Measurements from ENCODE around the gene FAM8A1. TPM values are rescaled to one million over a fixed set of nuclear protein-coding genes. Genes with fewer than 3 reads are reported as not detected.
"Not testable (repeated sequence)": the region's sequence is repeated elsewhere in the genome, so short reads cannot be mapped to it uniquely, and the experiment has no call there.

FAM8A1 gene
- total and polyA plus RNA-seq, 5 donors = 12.8 to 21.5 (median 21.2) TPM

DNA sequence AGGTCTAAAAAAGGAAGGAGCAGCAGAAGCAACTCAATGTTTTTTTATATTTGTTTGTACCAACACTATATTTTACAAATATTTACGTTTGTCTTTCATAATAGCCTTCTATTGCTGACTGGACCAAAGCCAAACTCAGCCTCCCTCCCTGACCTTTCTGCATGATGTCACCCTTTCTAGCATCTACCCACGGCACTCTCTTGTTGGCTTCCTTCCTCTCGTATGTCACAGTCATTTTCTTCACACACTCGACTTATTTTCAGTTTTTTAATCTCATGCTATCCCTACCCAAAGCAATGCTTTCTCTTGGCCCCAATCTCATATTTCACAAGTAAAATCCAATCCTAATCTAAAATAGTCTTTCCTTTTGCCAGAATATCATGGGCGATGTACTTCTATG, 16.3 kb upstream of the FAM8A1 start:
- 7% methylated on average over 5 of the region's 5 CpGs for WGBS
- Histone ChIP-seq H3K4me1 (ENCODE audit: control insufficient read depth, insufficient read depth, low read length) (peaks cover 2% of the 10 kb centered on the region), H3K27ac (ENCODE audit: low read length) (peak overlapping the region; percentile 74), H3K4me3 (ENCODE audit: low read length) (no peak overlapping the region), H3K9me3 (ENCODE audit: control insufficient read depth, low read length) (no peaks in the 10 kb centered on the region), H3K27me3 (ENCODE audit: control insufficient read depth, insufficient read depth) (no peaks in the 10 kb centered on the region)
- intact Hi-C loops (cut with DNase I) = loop anchor here (5.0 kb wide), 1 partner anchor 427 kb away; no protein-coding TSS in a partner anchor
- DNase-seq = no peak
- ATAC-seq = peak; percentile 36 to 47

DNA sequence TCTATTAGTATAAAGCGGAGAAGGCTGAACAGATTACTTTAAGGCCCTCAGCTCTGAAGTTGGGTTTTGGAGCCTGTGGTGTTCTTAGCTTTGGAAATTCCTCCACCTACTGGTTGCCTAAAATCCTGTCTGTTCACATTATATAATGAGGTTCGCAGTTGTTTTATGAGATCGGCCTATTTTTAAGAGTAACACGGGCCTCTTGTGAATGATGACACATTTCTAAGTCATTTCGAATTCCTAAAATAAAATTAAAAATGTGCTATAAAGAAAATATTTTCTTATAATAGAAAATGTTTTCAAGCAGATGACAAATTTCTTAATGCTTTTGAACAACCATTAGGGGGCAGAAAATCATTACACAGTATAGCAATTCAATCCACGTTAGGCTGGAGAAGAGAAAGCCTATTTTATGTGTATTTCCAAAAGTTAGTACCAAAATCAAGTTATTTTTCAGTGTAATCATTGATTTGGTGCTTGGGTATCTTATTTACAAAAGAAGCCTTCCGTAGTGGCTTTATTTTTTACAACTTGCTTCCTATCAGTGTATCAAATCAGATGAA, 15.8 kb upstream of the FAM8A1 start:
- ATAC-seq = peak; percentile 86 to 87
- WGBS = 6% methylated on average over 7 of the region's 7 CpGs
- no peak overlapping the region for H3K27ac ChIP-seq (ENCODE audit: low read length)
- H3K27me3 ChIP-seq (ENCODE audit: control insufficient read depth, insufficient read depth) = no peaks in the 10 kb centered on the region
- intact Hi-C loops (cut with DNase I) = loop anchor here (5.0 kb wide), 1 partner anchor 427 kb away; no protein-coding TSS in a partner anchor
- H3K4me3 ChIP-seq (ENCODE audit: low read length) = no peak overlapping the region
- H3K9me3 ChIP-seq (ENCODE audit: control insufficient read depth, low read length) = no peaks in the 10 kb centered on the region
- DNase-seq = no peak
- H3K4me1 ChIP-seq (ENCODE audit: control insufficient read depth, insufficient read depth, low read length) = peaks cover 2% of the 10 kb centered on the region

DNA sequence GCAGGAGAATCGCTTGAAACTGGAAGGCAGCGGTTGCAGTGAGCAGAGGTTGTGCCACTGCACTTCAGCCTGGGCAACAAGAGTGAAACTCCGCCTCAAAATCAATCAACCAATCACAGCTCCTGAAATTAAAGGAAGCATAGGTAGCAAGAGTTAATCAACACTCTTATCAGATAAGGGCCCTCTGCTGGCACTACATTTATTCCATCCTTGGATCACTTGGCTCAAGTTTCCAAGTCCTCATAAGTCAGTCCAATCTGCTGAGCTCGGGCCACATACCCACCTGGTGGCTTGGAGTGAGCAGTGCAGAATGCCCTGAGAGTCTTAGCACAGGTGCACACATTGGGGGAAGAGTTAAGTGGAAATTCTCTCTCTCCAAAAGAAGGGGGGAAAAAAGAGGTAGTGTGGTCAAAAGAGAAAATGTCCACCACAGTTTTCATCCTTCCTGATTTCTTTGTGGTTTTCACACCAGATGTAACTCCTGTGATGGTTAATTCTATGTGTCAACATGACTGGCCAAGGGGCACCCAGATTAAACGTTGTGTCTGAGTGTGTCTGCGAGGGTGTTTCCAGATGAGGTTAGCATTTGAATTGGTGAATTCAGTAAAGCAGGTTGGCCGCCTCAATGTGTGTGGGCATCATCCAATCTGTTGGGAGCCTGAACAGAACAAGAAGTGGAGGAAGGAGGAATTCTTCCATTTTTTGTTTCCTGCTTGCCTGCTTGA, 14.2 kb upstream of the FAM8A1 start:
- ATAC-seq (no peak), DNase-seq (no peak)
- no peak overlapping the region for H3K4me3 ChIP-seq (ENCODE audit: low read length)
- H3K27me3 ChIP-seq (ENCODE audit: control insufficient read depth, insufficient read depth) = no peaks in the 10 kb centered on the region
- no peak overlapping the region for H3K27ac ChIP-seq (ENCODE audit: low read length)
- intact Hi-C loops (cut with DNase I) = no loop called here
- peaks cover 2% of the 10 kb centered on the region for H3K4me1 ChIP-seq (ENCODE audit: control insufficient read depth, insufficient read depth, low read length)
- WGBS = 76% methylated on average over 7 of the region's 7 CpGs
- H3K9me3 ChIP-seq (ENCODE audit: control insufficient read depth, low read length) = no peaks in the 10 kb centered on the region

DNA sequence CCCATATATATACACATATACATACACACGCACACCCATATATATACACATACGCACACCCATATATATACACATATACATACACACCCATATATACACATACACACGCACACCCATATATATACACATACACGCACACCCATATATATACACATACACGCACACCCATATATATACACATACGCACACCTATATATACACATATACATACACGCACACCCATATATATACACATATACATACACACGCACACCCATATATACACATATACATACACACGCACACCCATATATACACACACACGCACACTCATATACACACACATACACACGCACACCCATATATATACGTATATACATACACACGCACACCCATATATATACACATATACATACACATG, 13.5 kb upstream of the FAM8A1 start:
- ATAC-seq; H3K4me1 ChIP-seq (ENCODE audit: control insufficient read depth, insufficient read depth, low read length); H3K9me3 ChIP-seq (ENCODE audit: control insufficient read depth, low read length); H3K27me3 ChIP-seq (ENCODE audit: control insufficient read depth, insufficient read depth); H3K27ac ChIP-seq (ENCODE audit: low read length); H3K4me3 ChIP-seq (ENCODE audit: low read length); intact Hi-C loops (cut with DNase I); DNase-seq: not testable (repeated sequence)
- WGBS = 95% methylated on average over 13 of the region's 13 CpGs

DNA sequence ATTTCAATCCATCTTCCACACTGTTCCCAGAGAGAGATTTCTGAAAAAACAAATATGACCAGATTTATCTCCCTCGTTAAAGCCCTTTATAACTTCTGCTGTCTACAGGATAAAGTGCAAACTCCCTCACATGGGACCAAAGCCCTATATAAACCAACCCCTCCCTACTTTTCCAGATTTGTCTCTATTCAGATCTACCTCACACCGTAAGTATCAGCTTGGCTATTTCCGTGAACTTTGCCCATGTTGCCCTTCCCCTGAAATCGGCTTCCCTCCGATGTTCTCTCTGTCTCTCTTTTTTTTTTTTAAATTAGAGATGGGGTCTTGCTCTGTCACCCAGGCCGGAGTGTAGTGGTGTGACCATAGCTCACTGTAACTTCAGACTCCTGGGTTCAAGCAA, 12.1 kb upstream of the FAM8A1 start:
- Histone ChIP-seq H3K4me1 (ENCODE audit: control insufficient read depth, insufficient read depth, low read length) (peaks cover 2% of the 10 kb centered on the region), H3K27ac (ENCODE audit: low read length) (no peak overlapping the region), H3K27me3 (ENCODE audit: control insufficient read depth, insufficient read depth) (no peaks in the 10 kb centered on the region), H3K4me3 (ENCODE audit: low read length) (no peak overlapping the region), H3K9me3 (ENCODE audit: control insufficient read depth, low read length) (no peaks in the 10 kb centered on the region)
- 86% methylated on average over 6 of the region's 6 CpGs for WGBS
- DNase-seq = no peak
- ATAC-seq = no peak
- intact Hi-C loops (cut with DNase I) = no loop called here

DNA sequence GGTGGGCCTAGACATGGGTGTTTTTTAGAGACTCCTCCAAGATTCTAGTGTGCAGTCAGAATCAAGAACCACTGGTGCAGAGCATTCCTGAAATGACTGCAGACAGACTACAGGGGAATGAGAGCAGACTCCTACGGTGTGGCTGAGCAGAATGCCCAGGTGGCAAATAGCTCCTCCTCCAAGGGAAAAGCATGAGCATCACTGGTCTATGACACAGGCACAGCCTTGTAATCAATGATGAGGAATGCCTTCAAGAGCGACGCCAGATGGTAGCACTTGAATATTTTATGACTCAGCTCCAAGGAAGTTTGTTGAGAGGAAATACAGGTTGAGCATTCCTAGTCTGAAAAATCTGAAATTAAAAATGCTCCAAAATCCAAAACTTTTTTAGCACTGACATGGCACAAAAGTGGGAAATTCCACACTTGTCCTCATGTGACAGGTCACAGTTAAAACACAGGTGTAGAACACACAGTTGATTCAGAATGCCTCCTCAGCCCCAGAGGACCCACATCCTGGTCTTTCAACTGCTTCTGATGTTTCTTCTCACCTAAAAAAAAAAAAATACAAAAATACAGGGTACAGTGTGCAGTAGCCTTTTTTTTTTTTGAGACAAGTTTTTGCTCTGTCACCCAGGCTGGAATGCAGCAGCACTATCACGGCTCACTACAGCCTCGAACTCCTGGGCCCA, 10.6 kb upstream of the FAM8A1 start:
- WGBS = 71% methylated on average over 5 of the region's 5 CpGs
- no peak for ATAC-seq
- H3K4me1 ChIP-seq (ENCODE audit: control insufficient read depth, insufficient read depth, low read length) = no peaks in the 10 kb centered on the region
- intact Hi-C loops (cut with DNase I) = no loop called here
- no peaks in the 10 kb centered on the region for H3K9me3 ChIP-seq (ENCODE audit: control insufficient read depth, low read length)
- no peak overlapping the region for H3K27ac ChIP-seq (ENCODE audit: low read length)
- H3K27me3 ChIP-seq (ENCODE audit: control insufficient read depth, insufficient read depth) = no peaks in the 10 kb centered on the region
- no peak for DNase-seq
- no peak overlapping the region for H3K4me3 ChIP-seq (ENCODE audit: low read length)

DNA sequence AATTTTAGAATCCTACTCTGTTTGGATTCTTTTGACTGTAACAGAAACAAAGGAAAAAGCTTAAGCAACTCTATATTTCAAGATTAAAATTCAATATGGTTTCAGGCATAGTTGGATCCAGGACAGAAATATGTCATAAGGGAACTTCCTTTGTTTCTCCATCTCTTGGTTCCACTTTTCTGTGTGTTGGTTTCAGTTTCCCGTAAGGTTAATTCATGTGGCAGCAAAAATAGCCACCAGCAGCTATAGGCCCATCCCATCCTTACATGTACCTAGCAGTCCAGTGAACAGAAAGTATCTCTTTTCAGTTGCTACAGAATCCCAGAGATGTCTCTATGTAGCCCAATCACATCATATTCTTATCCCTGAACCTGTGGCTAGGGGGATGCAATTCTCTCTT, 8.8 kb upstream of the FAM8A1 start:
- Histone ChIP-seq H3K4me1 (ENCODE audit: control insufficient read depth, insufficient read depth, low read length) (no peaks in the 10 kb centered on the region), H3K27ac (ENCODE audit: low read length) (no peak overlapping the region), H3K27me3 (ENCODE audit: control insufficient read depth, insufficient read depth) (no peaks in the 10 kb centered on the region), H3K9me3 (ENCODE audit: control insufficient read depth, low read length) (no peaks in the 10 kb centered on the region), H3K4me3 (ENCODE audit: low read length) (no peak overlapping the region)
- DNase-seq (no peak), ATAC-seq (no peak)
- 68% methylated on average over 1 of the region's 1 CpG for WGBS
- intact Hi-C loops (cut with DNase I) = no loop called here

DNA sequence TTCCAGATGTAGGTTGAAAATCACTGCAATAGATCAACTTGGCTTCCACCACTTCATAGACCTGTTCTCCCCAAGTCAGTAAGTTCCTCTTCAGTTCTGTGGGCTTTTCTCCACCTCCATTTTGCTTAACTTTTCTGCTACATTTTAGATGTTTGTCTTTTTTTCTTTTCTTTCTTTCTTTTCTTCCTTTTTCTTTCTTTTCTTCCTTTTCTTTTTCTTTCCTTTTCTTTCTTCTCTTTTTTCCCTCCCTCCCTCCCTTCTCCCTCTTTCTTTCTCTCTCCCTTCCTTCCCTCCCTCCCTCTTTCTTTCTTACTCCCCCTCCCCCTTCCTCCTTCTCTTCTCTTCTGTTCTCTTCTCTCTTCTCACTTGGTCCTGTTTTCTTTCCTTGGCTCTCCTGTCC, 6.9 kb upstream of the FAM8A1 start:
- no peak overlapping the region for H3K27ac ChIP-seq (ENCODE audit: low read length)
- no peak for DNase-seq
- no peak for ATAC-seq
- H3K4me1 ChIP-seq (ENCODE audit: control insufficient read depth, insufficient read depth, low read length) = no peaks in the 10 kb centered on the region
- H3K27me3 ChIP-seq (ENCODE audit: control insufficient read depth, insufficient read depth) = no peaks in the 10 kb centered on the region
- no peaks in the 10 kb centered on the region for H3K9me3 ChIP-seq (ENCODE audit: control insufficient read depth, low read length)
- H3K4me3 ChIP-seq (ENCODE audit: low read length) = no peak overlapping the region
- intact Hi-C loops (cut with DNase I) = no loop called here

DNA sequence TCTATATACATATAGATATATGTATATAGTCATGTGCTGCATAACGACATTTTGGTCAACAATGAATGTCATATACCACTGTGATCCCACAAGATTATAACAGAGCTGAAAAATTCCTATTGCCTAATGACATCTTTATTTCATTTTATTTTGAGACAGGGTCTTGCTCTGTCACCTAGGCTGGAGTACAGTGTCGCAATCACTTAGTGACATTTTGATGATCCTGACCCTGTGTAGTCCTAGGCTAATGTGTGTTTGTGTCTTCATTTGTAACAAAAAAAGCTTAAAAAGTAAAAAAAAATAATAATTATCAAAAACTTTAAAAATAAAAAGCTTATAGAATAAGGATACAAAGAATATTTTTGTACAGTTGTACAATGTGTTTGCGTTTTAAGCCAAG, 4.0 kb upstream of the FAM8A1 start:
- DNase-seq = no peak
- Histone ChIP-seq H3K9me3 (ENCODE audit: control insufficient read depth, low read length) (no peaks in the 10 kb centered on the region), H3K27ac (ENCODE audit: low read length) (no peak overlapping the region), H3K4me3 (ENCODE audit: low read length) (no peak overlapping the region), H3K4me1 (ENCODE audit: control insufficient read depth, insufficient read depth, low read length) (no peaks in the 10 kb centered on the region), H3K27me3 (ENCODE audit: control insufficient read depth, insufficient read depth) (no peaks in the 10 kb centered on the region)
- 91% methylated on average over 3 of the region's 3 CpGs for WGBS
- intact Hi-C loops (cut with DNase I) = no loop called here
- no peak for ATAC-seq

DNA sequence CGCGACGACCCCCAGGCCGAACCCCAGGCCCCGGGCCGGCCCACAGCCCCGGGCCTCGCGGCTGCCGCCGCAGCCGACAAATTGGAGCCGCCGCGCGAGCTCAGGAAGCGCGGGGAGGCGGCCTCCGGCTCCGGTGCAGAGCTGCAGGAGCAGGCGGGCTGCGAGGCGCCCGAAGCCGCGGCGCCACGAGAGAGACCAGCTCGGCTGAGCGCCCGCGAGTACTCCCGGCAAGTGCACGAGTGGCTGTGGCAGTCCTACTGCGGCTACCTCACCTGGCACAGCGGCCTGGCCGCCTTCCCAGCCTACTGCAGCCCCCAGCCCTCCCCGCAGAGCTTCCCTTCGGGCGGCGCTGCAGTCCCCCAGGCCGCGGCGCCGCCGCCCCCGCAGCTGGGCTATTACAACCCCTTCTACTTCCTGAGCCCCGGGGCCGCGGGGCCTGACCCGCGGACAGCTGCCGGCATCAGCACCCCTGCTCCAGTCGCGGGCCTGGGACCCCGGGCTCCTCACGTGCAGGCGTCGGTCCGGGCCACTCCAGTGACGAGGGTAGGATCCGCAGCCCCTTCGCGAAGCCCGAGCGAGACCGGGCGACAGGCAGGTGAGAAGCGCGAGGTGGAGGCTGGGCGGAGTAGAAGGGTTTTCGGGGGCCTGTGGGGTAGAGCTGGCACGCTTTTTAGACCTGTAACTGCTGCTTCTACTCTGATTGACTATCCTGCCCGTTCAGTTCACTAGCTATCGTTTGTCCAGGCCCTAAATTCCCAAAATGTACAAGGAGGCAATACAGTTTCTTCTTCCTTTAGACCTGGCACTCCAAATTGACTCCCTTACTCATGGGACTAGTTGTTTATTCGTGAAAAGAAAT, 654 bp downstream of the FAM8A1 start:
- Histone ChIP-seq H3K4me1 (ENCODE audit: control insufficient read depth, insufficient read depth, low read length) (no peaks in the 10 kb centered on the region), H3K27ac (ENCODE audit: low read length) (peak overlapping the region; percentile 87), H3K9me3 (ENCODE audit: control insufficient read depth, low read length) (no peaks in the 10 kb centered on the region), H3K27me3 (ENCODE audit: control insufficient read depth, insufficient read depth) (no peaks in the 10 kb centered on the region), H3K4me3 (ENCODE audit: low read length) (peak overlapping the region; percentile 87)
- under 1% methylated on average over 77 of the region's 77 CpGs for WGBS
- intact Hi-C loops (cut with DNase I) = no loop called here
- DNase-seq (peak; percentile 49 to 84 (median 83)), ATAC-seq (peak; percentile 71 to 74)

DNA sequence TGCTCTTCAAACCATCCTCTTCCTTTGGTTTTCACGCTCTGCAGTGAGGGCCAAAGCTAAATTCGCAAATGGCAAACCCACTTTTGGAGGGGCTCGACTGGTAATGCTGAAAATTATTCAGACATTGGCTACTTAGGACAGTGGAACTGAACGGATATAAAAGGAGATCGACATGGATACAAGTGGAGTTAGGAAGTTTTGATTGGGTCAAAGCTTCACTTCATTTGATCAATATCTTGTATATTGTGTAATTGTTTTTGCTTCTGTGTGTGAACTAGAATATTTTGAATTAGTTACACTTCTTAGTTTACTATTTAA, 1.2 kb downstream of the FAM8A1 start:
- DNase-seq (no peak), ATAC-seq (no peak)
- 6% methylated on average over 5 of the region's 5 CpGs for WGBS
- Histone ChIP-seq H3K4me3 (ENCODE audit: low read length) (peak overlapping the region; percentile 87), H3K4me1 (ENCODE audit: control insufficient read depth, insufficient read depth, low read length) (no peaks in the 10 kb centered on the region), H3K9me3 (ENCODE audit: control insufficient read depth, low read length) (no peaks in the 10 kb centered on the region), H3K27me3 (ENCODE audit: control insufficient read depth, insufficient read depth) (no peaks in the 10 kb centered on the region), H3K27ac (ENCODE audit: low read length) (peak overlapping the region; percentile 87)
- intact Hi-C loops (cut with DNase I) = no loop called here
